IMR-90 (cell line): ENCODE measurements around the gene ATP10D.

Experiments
- RAD21 ChIP-seq: IDR thresholded peaks from 2 replicates; pipeline ENCODE4 v1.6.1; 2012; ENCODE audit warnings: low read length, improper control_type of control experiment
- RFX5 ChIP-seq: IDR thresholded peaks from 2 replicates; pipeline ENCODE4 v1.8.0; 2012; ENCODE audit warnings: low read depth, mild to moderate bottlenecking, low read length, moderate library complexity
- TF ChIP-seq, protein P1 (sequence below): conservative IDR thresholded peaks from 2 replicates; pipeline ENCODE4 v1.5.1; 2012; ENCODE audit warnings: mild to moderate bottlenecking, low read depth, low read length, improper control_type of control experiment

DNA sequence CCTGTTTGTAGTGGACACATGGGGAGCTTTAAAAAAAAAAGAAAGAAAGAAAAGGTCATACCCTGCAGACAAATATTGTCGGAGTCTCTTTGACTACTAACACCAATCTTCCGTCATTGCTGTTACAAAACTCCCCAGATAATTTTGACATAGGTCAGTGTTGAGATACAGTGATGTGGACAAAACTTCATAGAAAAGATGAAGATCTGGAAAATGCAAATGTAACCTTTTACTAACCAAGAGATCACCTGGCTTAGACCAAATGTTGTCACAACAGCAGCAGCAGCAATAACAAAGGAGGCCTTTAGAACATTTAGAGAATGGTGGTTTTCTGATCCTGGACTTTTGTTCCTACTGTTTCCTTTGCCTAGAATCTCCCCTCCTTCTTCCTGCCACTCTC is 13.5 kb upstream of the ATP10D start:
- TF ChIP-seq, protein P1, sequence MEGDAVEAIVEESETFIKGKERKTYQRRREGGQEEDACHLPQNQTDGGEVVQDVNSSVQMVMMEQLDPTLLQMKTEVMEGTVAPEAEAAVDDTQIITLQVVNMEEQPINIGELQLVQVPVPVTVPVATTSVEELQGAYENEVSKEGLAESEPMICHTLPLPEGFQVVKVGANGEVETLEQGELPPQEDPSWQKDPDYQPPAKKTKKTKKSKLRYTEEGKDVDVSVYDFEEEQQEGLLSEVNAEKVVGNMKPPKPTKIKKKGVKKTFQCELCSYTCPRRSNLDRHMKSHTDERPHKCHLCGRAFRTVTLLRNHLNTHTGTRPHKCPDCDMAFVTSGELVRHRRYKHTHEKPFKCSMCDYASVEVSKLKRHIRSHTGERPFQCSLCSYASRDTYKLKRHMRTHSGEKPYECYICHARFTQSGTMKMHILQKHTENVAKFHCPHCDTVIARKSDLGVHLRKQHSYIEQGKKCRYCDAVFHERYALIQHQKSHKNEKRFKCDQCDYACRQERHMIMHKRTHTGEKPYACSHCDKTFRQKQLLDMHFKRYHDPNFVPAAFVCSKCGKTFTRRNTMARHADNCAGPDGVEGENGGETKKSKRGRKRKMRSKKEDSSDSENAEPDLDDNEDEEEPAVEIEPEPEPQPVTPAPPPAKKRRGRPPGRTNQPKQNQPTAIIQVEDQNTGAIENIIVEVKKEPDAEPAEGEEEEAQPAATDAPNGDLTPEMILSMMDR = no peak
- TF ChIP-seq RAD21 (no peak), RFX5 (no peak)
